HCT116 (cell line): ENCODE data around the gene PGBD2.
A peak's percentile ranks its signal among the peaks of the same experiment; 100 is the strongest.

Experiments used
- SIN3A ChIP-seq: IDR thresholded peaks from 2 replicates; pipeline ENCODE4 v1.6.1; 2012; ENCODE audit warnings: low read depth
- ZNF274 ChIP-seq: fragments of 200-500 bp; sonication (Bioruptor generic); IDR thresholded peaks from 2 replicates; pipeline ENCODE4 v1.6.1; 2014; ENCODE audit warnings: mild to moderate bottlenecking, low read depth, low read length, inconsistent platforms
- TF ChIP-seq, protein P1 (sequence below), 3 experiments: fragments of 200-600 bp in 1 of 3; sonication (generic) in 1 of 3; IDR thresholded peaks in 2 of 3; conservative IDR thresholded peaks in 1 of 3; 2 replicates each; pipeline ENCODE4 v1.5.1; 2012 to 2017; ENCODE audit warnings: low read depth in 2 of 3, low read length in 2 of 3, antibody characterized with exemption in 1 of 3, borderline replicate concordance in 1 of 3, control low read depth in 1 of 3, mild to moderate bottlenecking in 1 of 3, mixed read lengths in 1 of 3, mixed run types in 1 of 3, moderate library complexity in 1 of 3; ENCODE audit not compliant: insufficient read depth in 1 of 3
- TF ChIP-seq, protein P2 (sequence below): IDR thresholded peaks from 2 replicates; pipeline ENCODE4 v1.6.1; 2012

DNA sequence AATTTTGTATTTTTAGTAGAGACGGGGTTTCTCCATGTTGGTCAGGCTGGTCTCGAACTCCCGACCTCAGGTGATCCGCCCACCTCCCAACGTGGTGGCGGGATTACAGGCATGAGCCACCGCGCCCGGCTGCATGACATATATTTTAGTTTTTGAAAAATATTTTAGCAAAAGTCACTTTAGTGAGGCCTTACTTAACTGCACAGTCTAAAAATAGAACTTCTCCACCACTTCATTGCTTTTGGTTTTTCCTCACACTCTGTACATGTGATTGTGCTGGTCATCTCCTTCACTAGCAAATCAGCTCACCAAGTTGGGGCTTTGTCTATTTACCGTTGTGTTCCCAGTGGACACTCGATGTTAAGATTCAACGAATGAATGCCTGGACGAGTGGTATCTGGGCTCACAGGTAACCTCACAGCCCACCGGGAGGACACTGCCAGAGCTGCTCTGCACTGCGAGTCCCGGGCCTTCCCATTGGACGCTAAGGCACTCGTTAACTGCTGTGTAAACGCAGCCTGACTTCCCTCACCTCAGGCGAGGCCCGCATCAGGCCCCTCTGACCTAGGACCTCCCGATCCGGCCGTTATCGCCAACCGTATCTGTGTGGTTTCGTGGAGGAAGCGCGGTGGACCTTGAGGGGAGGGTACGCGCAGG is 33.2 kb upstream of the PGBD2 start:
- TF ChIP-seq, protein P1, sequence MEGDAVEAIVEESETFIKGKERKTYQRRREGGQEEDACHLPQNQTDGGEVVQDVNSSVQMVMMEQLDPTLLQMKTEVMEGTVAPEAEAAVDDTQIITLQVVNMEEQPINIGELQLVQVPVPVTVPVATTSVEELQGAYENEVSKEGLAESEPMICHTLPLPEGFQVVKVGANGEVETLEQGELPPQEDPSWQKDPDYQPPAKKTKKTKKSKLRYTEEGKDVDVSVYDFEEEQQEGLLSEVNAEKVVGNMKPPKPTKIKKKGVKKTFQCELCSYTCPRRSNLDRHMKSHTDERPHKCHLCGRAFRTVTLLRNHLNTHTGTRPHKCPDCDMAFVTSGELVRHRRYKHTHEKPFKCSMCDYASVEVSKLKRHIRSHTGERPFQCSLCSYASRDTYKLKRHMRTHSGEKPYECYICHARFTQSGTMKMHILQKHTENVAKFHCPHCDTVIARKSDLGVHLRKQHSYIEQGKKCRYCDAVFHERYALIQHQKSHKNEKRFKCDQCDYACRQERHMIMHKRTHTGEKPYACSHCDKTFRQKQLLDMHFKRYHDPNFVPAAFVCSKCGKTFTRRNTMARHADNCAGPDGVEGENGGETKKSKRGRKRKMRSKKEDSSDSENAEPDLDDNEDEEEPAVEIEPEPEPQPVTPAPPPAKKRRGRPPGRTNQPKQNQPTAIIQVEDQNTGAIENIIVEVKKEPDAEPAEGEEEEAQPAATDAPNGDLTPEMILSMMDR (IDR thresholded peaks at IDR 0.05 in 2 of 3, conservative IDR thresholded peaks at IDR 0.05 in 1 of 3; ENCODE audit: borderline replicate concordance in 1 of 3, insufficient read depth in 1 of 3, low read depth in 2 of 3, low read length in 2 of 3), result no peak
- TF ChIP-seq SIN3A (no peak), ZNF274 (no peak)
- TF ChIP-seq, protein P2, sequence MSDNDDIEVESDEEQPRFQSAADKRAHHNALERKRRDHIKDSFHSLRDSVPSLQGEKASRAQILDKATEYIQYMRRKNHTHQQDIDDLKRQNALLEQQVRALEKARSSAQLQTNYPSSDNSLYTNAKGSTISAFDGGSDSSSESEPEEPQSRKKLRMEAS, result peak; percentile 61
